Smooth muscle cell (in vitro differentiated cells): Measurements from ENCODE around the gene CFAP74. TPM values are rescaled to one million over a fixed set of nuclear protein-coding genes. Genes with fewer than 3 reads are reported as not detected.

ENCODE experiments used
- DNase-seq: peaks from one replicate; lab custom pipeline; 2025; ENCODE audit not compliant: unreplicated experiment; lab: John Stamatoyannopoulos, UW
- H2AFZ ChIP-seq: fragments of 200-600 bp; sonication (generic); 2 replicates; pipeline ENCODE4 v1.6.0; 2016; ENCODE audit warnings: antibody characterized with exemption, low read depth, mild to moderate bottlenecking
- H3F3A ChIP-seq: fragments of 200-600 bp; sonication (generic); 2 replicates; pipeline ENCODE4 v1.6.0; 2017; ENCODE audit warnings: antibody characterized with exemption, low read depth
- H3K27ac ChIP-seq: fragments of 200-600 bp; sonication (generic); 2 replicates; pipeline ENCODE4 v1.5.1; 2016; ENCODE audit warnings: low read depth, mild to moderate bottlenecking
- H3K27me3 ChIP-seq: fragments of 200-600 bp; sonication (generic); 2 replicates; pipeline ENCODE4 v1.6.1; 2016; ENCODE audit warnings: low read depth, mild to moderate bottlenecking
- H3K36me3 ChIP-seq: fragments of 200-600 bp; sonication (generic); 2 replicates; pipeline ENCODE4 v1.5.1; 2016; ENCODE audit warnings: low read depth
- H3K4me1 ChIP-seq: fragments of 200-600 bp; sonication (generic); 2 replicates; pipeline ENCODE4 v1.5.1; 2016; ENCODE audit warnings: low read depth
- H3K4me2 ChIP-seq: fragments of 200-600 bp; sonication (generic); 2 replicates; pipeline ENCODE4 v1.6.0; 2016; ENCODE audit warnings: mild to moderate bottlenecking
- H3K4me3 ChIP-seq: fragments of 200-600 bp; sonication (generic); 2 replicates; pipeline ENCODE4 v1.5.1; 2016; ENCODE audit warnings: mild to moderate bottlenecking
- H3K79me2 ChIP-seq: fragments of 200-600 bp; sonication (generic); 2 replicates; pipeline ENCODE4 v1.6.0; 2016; ENCODE audit warnings: low read depth, mild to moderate bottlenecking
- H3K9ac ChIP-seq: fragments of 200-600 bp; sonication (generic); 2 replicates; pipeline ENCODE4 v1.6.0; 2016; ENCODE audit warnings: low read depth
- H3K9me3 ChIP-seq: fragments of 200-600 bp; sonication (generic); replicated peaks from 2 replicates; pipeline ENCODE4 v1.5.1; 2016; ENCODE audit warnings: low read depth
- H4K20me1 ChIP-seq: fragments of 200-600 bp; sonication (generic); 2 replicates; pipeline ENCODE4 v1.6.0; 2016; ENCODE audit warnings: low read depth
- CTCF ChIP-seq: fragments of 200-600 bp; sonication (generic); IDR thresholded peaks from 2 replicates; pipeline ENCODE4 v1.5.1; 2017; ENCODE audit warnings: borderline replicate concordance, mild to moderate bottlenecking, antibody characterized with exemption; ENCODE audit not compliant: insufficient read depth, poor library complexity, severe bottlenecking
- WGBS: methylation state at CpG from one replicate; pipeline ENCODE4 v1.1.7; 2016; ENCODE audit warnings: low lambda C conversion rate; 5-methylcytosine and 5-hydroxymethylcytosine counted together
- polyA plus RNA-seq: library from polyadenylated mRNA; unstranded; fragments of >200 nt; fragmentation: Nextera tagmentation; extraction: Ambion mirVana; gene quantifications from 2 replicates; pipeline ENCODE4 v1.2.1, GENCODE V29; 2016
- total RNA-seq: library from RNA; depleted of rRNA; stranded (reverse); fragments of >200 nt; gene quantifications from 2 replicates; pipeline ENCODE4 v1.2.3, GENCODE V29; 2014

The CFAP74 gene
- total and polyA plus RNA-seq, 2 experiments from 2014 or later: not detected

- WGBS: 87% methylated on average over 3 of the region's 4 CpGs
These were observed 38.3 kb upstream of the CFAP74 start for GRCh38 chr1:2041887-2042286.

GRCh38 chr1:2041305-2041704 is 37.7 kb upstream of the CFAP74 start:
- Histone ChIP-seq H3K4me2 (no peak overlapping the region), H3K9ac (no peak overlapping the region), H3F3A (no peaks in the 10 kb centered on the region), H3K9me3 (no peaks in the 10 kb centered on the region), H2AFZ (no peak overlapping the region), H3K27ac (no peak overlapping the region), H3K4me1 (no peaks in the 10 kb centered on the region), H3K4me3 (no peak overlapping the region), H3K79me2 (no peaks in the 10 kb centered on the region), H3K27me3 (peaks cover 2% of the 10 kb centered on the region), H4K20me1 (no peaks in the 10 kb centered on the region), H3K36me3 (no peaks in the 10 kb centered on the region)
- no peak for TF ChIP-seq CTCF
- no peak for DNase-seq
- 91% methylated on average over 15 of the region's 15 CpGs for WGBS

More at GRCh38 chr1:2041887-2042286, 38.3 kb upstream of the CFAP74 start:
- no peak overlapping the region for H3K4me3 ChIP-seq
- H3K36me3 ChIP-seq: no peaks in the 10 kb centered on the region
- H3K27ac ChIP-seq: no peak overlapping the region
- H4K20me1 ChIP-seq: no peaks in the 10 kb centered on the region
- no peak overlapping the region for H2AFZ ChIP-seq
- no peak overlapping the region for H3K9ac ChIP-seq
- no peaks in the 10 kb centered on the region for H3K4me1 ChIP-seq
- no peak overlapping the region for H3K4me2 ChIP-seq
- H3K79me2 ChIP-seq: no peaks in the 10 kb centered on the region
- peaks cover 2% of the 10 kb centered on the region for H3K27me3 ChIP-seq
- no peaks in the 10 kb centered on the region for H3K9me3 ChIP-seq
- TF ChIP-seq CTCF: no peak
- H3F3A ChIP-seq: no peaks in the 10 kb centered on the region
- DNase-seq: no peak

- 82% methylated on average over 8 of the region's 8 CpGs for WGBS
- Histone ChIP-seq H3K9ac (no peak overlapping the region), H2AFZ (no peak overlapping the region), H3K27me3 (peaks cover 2% of the 10 kb centered on the region), H3K4me2 (no peak overlapping the region), H3K27ac (no peak overlapping the region), H3K36me3 (no peaks in the 10 kb centered on the region), H3K79me2 (no peaks in the 10 kb centered on the region), H3F3A (no peaks in the 10 kb centered on the region), H3K4me1 (no peaks in the 10 kb centered on the region), H4K20me1 (no peaks in the 10 kb centered on the region), H3K9me3 (no peaks in the 10 kb centered on the region), H3K4me3 (no peak overlapping the region)
- DNase-seq: no peak
- no peak for TF ChIP-seq CTCF
These were observed 35.7 kb upstream of the CFAP74 start for GRCh38 chr1:2039251-2039650.

GRCh38 chr1:2038229-2038628 is 34.6 kb upstream of the CFAP74 start:
- Histone ChIP-seq H3K79me2 (no peaks in the 10 kb centered on the region), H3K4me2 (no peak overlapping the region), H3F3A (no peaks in the 10 kb centered on the region), H3K4me3 (no peak overlapping the region), H3K9ac (no peak overlapping the region), H3K4me1 (no peaks in the 10 kb centered on the region), H3K36me3 (no peaks in the 10 kb centered on the region), H3K27me3 (peaks cover 2% of the 10 kb centered on the region), H4K20me1 (no peaks in the 10 kb centered on the region), H3K9me3 (no peaks in the 10 kb centered on the region), H2AFZ (no peak overlapping the region), H3K27ac (no peak overlapping the region)
- TF ChIP-seq CTCF: no peak
- 96% methylated on average over 8 of the region's 8 CpGs for WGBS
- DNase-seq: no peak
